Vagina (tissue), 2 donors: ENCODE measurements around the gene KCNK10. TPM values are rescaled to one million over a fixed set of nuclear protein-coding genes. Genes with fewer than 3 reads are reported as not detected.

Experiments used
- DNase-seq, 2 donors: peaks; one replicate each; pipeline ENCODE4 v3.0.0-alpha.2; 2017; ENCODE audit errors: extremely low spot score in 2 of 2
- H3K27ac ChIP-seq: fragments of 200-600 bp; sonication (generic); one replicate; pipeline ENCODE4 v1.5.1; 2019
- H3K27me3 ChIP-seq: fragments of 200-600 bp; sonication (generic); one replicate; pipeline ENCODE4 v1.5.1; 2019
- H3K36me3 ChIP-seq, 2 donors: fragments of 200-600 bp; sonication (generic); one replicate each; pipeline ENCODE4 v1.5.1; 2017 to 2019
- H3K4me1 ChIP-seq: fragments of 200-600 bp; sonication (generic); one replicate; pipeline ENCODE4 v1.5.1; 2019
- H3K4me3 ChIP-seq, 2 donors: fragments of 200-600 bp; sonication (generic); 1 replicate in 1 of 2; 2 replicates in 1 of 2; pipeline ENCODE4 v1.5.1; 2016 to 2019
- H3K9me3 ChIP-seq: fragments of 200-600 bp; sonication (generic); one replicate; pipeline ENCODE4 v1.5.1; 2019
- CTCF ChIP-seq, 3 experiments: fragments of 450-650 bp in 2 of 3; fragments of 200-600 bp in 1 of 3; sonication (generic) in 1 of 3; IDR thresholded peaks; one replicate each; pipeline ENCODE4 v1.5.1; 2017 to 2019; ENCODE audit warnings: antibody characterized with exemption in 3 of 3, mild to moderate bottlenecking in 2 of 3, moderate library complexity in 2 of 3
- POLR2A ChIP-seq, 2 donors: fragments of 450-650 bp; IDR thresholded peaks; one replicate each; pipeline ENCODE4 v1.6.1; 2017; ENCODE audit warnings: antibody characterized with exemption in 2 of 2, mild to moderate bottlenecking in 2 of 2, moderate library complexity in 2 of 2
- POLR2AphosphoS5 ChIP-seq, 2 donors: sonication (generic); formaldehyde crosslinking; IDR thresholded peaks; one replicate each; pipeline ENCODE4 v1.9.0; 2017; ENCODE audit warnings: antibody characterized with exemption in 2 of 2, mild to moderate bottlenecking in 2 of 2, low read depth in 1 of 2; ENCODE audit not compliant: insufficient read depth in 1 of 2
- intact Hi-C: fragments of 100-400 bp; cut with DNase I; formaldehyde crosslinking; loops from one replicate; pipeline ENCODE4 v1.15.1; 2023
- total RNA-seq: library from RNA; depleted of rRNA; stranded (reverse); fragments of >200 nt; gene quantifications from one replicate; pipeline ENCODE4 v1.2.3, GENCODE V29; 2016

KCNK10 gene
- total RNA-seq, 1 donor from 2014 or later = 0.25 TPM

GRCh38 chr14:88255196-88255595 lies 67.9 kb downstream of the KCNK10 start:
- DNase-seq = no peak
- no peaks in the 10 kb centered on the region for H3K27me3 ChIP-seq
- peaks cover 5% of the 10 kb centered on the region for H3K4me1 ChIP-seq
- H3K36me3 ChIP-seq = no peaks in the 10 kb centered on the region
- no peak overlapping the region for H3K27ac ChIP-seq
- H3K4me3 ChIP-seq = no peak overlapping the region
- H3K9me3 ChIP-seq = no peaks in the 10 kb centered on the region
- intact Hi-C loops = no loop called here
- no peak for TF ChIP-seq POLR2A (IDR thresholded peaks at IDR 0.05)
- TF ChIP-seq CTCF (IDR thresholded peaks at IDR 0.05) = no peak
- TF ChIP-seq POLR2AphosphoS5 (IDR thresholded peaks at IDR 0.05; ENCODE audit: insufficient read depth in 1 of 2, low read depth in 1 of 2) = no peak

GRCh38 chr14:88252498-88252897 lies 70.6 kb downstream of the KCNK10 start:
- no peak overlapping the region for H3K4me3 ChIP-seq
- H3K27me3 ChIP-seq = no peaks in the 10 kb centered on the region
- intact Hi-C loops = no loop called here
- no peak overlapping the region for H3K27ac ChIP-seq
- TF ChIP-seq POLR2A (IDR thresholded peaks at IDR 0.05) (no peak), POLR2AphosphoS5 (IDR thresholded peaks at IDR 0.05; ENCODE audit: insufficient read depth in 1 of 2, low read depth in 1 of 2) (no peak), CTCF (IDR thresholded peaks at IDR 0.05) (no peak)
- H3K4me1 ChIP-seq = peaks cover under 1% of the 10 kb centered on the region
- no peak for DNase-seq
- H3K9me3 ChIP-seq = no peaks in the 10 kb centered on the region
- no peaks in the 10 kb centered on the region for H3K36me3 ChIP-seq

- Histone ChIP-seq H3K27ac (no peak overlapping the region), H3K4me1 (no peaks in the 10 kb centered on the region), H3K27me3 (no peaks in the 10 kb centered on the region), H3K36me3 (no peaks in the 10 kb centered on the region), H3K9me3 (no peaks in the 10 kb centered on the region), H3K4me3 (no peak overlapping the region)
- TF ChIP-seq CTCF (IDR thresholded peaks at IDR 0.05) (no peak), POLR2A (IDR thresholded peaks at IDR 0.05) (no peak), POLR2AphosphoS5 (IDR thresholded peaks at IDR 0.05; ENCODE audit: insufficient read depth in 1 of 2, low read depth in 1 of 2) (no peak)
- intact Hi-C loops = no loop called here
- no peak for DNase-seq
Measured at GRCh38 chr14:88251650-88252049, 71.4 kb downstream of the KCNK10 start.

- intact Hi-C loops = no loop called here
- TF ChIP-seq POLR2AphosphoS5 (IDR thresholded peaks at IDR 0.05; ENCODE audit: insufficient read depth in 1 of 2, low read depth in 1 of 2) (no peak), POLR2A (IDR thresholded peaks at IDR 0.05) (no peak), CTCF (IDR thresholded peaks at IDR 0.05) (no peak)
- Histone ChIP-seq H3K4me1 (no peaks in the 10 kb centered on the region), H3K36me3 (no peaks in the 10 kb centered on the region), H3K4me3 (no peak overlapping the region), H3K27me3 (no peaks in the 10 kb centered on the region), H3K27ac (no peak overlapping the region), H3K9me3 (no peaks in the 10 kb centered on the region)
- DNase-seq = no peak
Measured at GRCh38 chr14:88249266-88249665, 73.8 kb downstream of the KCNK10 start.

- intact Hi-C loops = no loop called here
- Histone ChIP-seq H3K4me1 (no peaks in the 10 kb centered on the region), H3K27ac (no peak overlapping the region), H3K27me3 (no peaks in the 10 kb centered on the region), H3K9me3 (no peaks in the 10 kb centered on the region), H3K4me3 (no peak overlapping the region), H3K36me3 (no peaks in the 10 kb centered on the region)
- DNase-seq = no peak
- no peak for TF ChIP-seq POLR2AphosphoS5 (IDR thresholded peaks at IDR 0.05; ENCODE audit: insufficient read depth in 1 of 2, low read depth in 1 of 2)
- no peak for TF ChIP-seq CTCF (IDR thresholded peaks at IDR 0.05)
- TF ChIP-seq POLR2A (IDR thresholded peaks at IDR 0.05) = no peak
Measured at GRCh38 chr14:88248606-88249005, 74.5 kb downstream of the KCNK10 start.
